GM19025 (cell line): ENCODE results near the gene PIH1D1.

ENCODE experiments used
- ATAC-seq: cut with Tn5 transposase; IDR thresholded peaks from one replicate; pipeline ENCODE4 v1.9.1; 2021; ENCODE audit warnings: mild to moderate bottlenecking, low read depth, moderate library complexity; ENCODE audit not compliant: unreplicated experiment

Gene PIH1D1

GRCh38 chr19:49421878-49422202 lies 29.8 kb downstream of the PIH1D1 start:
- ATAC-seq: no peak

- no peak for ATAC-seq
Measured at GRCh38 chr19:49421039-49421877, 30.4 kb downstream of the PIH1D1 start.

GRCh38 chr19:49420227-49420626 lies 31.4 kb downstream of the PIH1D1 start:
- no peak for ATAC-seq

GRCh38 chr19:49419173-49419572 lies 32.4 kb downstream of the PIH1D1 start:
- no peak for ATAC-seq

GRCh38 chr19:49418511-49418910 lies 33.1 kb downstream of the PIH1D1 start:
- no peak for ATAC-seq

- ATAC-seq: no peak
Measured at GRCh38 chr19:49417088-49417487, 34.5 kb downstream of the PIH1D1 start.

GRCh38 chr19:49415810-49416200 lies 35.8 kb downstream of the PIH1D1 start:
- no peak for ATAC-seq

- ATAC-seq: no peak
Measured at GRCh38 chr19:49415102-49415809, 36.4 kb downstream of the PIH1D1 start.

GRCh38 chr19:49414256-49414655 lies 37.4 kb downstream of the PIH1D1 start:
- no peak for ATAC-seq

GRCh38 chr19:49413348-49413747 lies 38.3 kb downstream of the PIH1D1 start:
- ATAC-seq: no peak

GRCh38 chr19:49411681-49412326 lies 39.8 kb downstream of the PIH1D1 start:
- ATAC-seq: no peak

GRCh38 chr19:49409441-49410029 lies 42.1 kb downstream of the PIH1D1 start:
- no peak for ATAC-seq

GRCh38 chr19:49408816-49409440 lies 42.7 kb downstream of the PIH1D1 start:
- no peak for ATAC-seq

- ATAC-seq: no peak
Measured at GRCh38 chr19:49407482-49408015, 44.1 kb downstream of the PIH1D1 start.

GRCh38 chr19:49407079-49407478 lies 44.5 kb downstream of the PIH1D1 start:
- no peak for ATAC-seq

- no peak for ATAC-seq
Measured at GRCh38 chr19:49403404-49404187, 48.0 kb downstream of the PIH1D1 start.

GRCh38 chr19:49400029-49400428 lies 51.6 kb downstream of the PIH1D1 start:
- ATAC-seq: no peak

GRCh38 chr19:49398931-49399330 lies 52.7 kb downstream of the PIH1D1 start:
- no peak for ATAC-seq

- ATAC-seq: no peak
Measured at GRCh38 chr19:49398001-49398615, 53.5 kb downstream of the PIH1D1 start.
